ENCODE measurements around the gene ROR2. TPM values are rescaled to one million over a fixed set of nuclear protein-coding genes. Genes with fewer than 3 reads are reported as not detected.

ROR2 gene
- total RNA-seq, 1 experiment from 2014 or later, result not detected

DNA sequence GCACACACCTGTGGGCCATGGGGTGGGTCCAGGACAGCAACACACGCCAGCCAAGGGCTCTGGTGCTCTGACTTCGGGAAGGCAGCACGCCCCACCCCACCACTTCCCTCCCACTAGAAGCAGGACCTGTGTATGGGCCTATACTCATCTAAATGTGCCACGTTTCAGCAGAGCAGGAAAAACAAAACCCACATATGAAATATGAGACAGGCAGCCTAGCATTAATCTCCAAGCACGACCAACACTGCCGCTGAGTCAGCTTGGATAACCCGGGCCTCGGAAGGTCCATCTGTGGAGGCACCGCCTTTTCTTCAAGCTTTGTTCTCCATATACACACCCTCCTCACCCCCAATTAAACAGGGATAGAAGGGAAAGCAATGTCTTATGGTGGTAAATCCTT is 203.1 kb downstream of the ROR2 start:
- TF ChIP-seq, protein P1, sequence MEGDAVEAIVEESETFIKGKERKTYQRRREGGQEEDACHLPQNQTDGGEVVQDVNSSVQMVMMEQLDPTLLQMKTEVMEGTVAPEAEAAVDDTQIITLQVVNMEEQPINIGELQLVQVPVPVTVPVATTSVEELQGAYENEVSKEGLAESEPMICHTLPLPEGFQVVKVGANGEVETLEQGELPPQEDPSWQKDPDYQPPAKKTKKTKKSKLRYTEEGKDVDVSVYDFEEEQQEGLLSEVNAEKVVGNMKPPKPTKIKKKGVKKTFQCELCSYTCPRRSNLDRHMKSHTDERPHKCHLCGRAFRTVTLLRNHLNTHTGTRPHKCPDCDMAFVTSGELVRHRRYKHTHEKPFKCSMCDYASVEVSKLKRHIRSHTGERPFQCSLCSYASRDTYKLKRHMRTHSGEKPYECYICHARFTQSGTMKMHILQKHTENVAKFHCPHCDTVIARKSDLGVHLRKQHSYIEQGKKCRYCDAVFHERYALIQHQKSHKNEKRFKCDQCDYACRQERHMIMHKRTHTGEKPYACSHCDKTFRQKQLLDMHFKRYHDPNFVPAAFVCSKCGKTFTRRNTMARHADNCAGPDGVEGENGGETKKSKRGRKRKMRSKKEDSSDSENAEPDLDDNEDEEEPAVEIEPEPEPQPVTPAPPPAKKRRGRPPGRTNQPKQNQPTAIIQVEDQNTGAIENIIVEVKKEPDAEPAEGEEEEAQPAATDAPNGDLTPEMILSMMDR (IDR thresholded peaks at IDR 0.05; ENCODE audit: unreplicated experiment), result no peak
- CTCF ChIA-PET, result no interaction called here
- BruUV-seq (replicated peaks), result no TSS peak
- peaks cover 15% of the 10 kb centered on the region for H3K27me3 Mint-ChIP-seq (ENCODE audit: unreplicated experiment)
- H3K9me3 Mint-ChIP-seq (ENCODE audit: low read depth, unreplicated experiment), result no peaks in the 10 kb centered on the region
- intact Hi-C loops (cut with micrococcal nuclease; ENCODE audit: unreplicated experiment), result no loop called here
- no peak overlapping the region for H3K4me3 Mint-ChIP-seq (ENCODE audit: low read depth, unreplicated experiment)
- no peak for DNase-seq
- no peaks in the 10 kb centered on the region for H3K4me1 Mint-ChIP-seq (ENCODE audit: low read depth, unreplicated experiment)
- H3K36me3 Mint-ChIP-seq (ENCODE audit: insufficient read depth, unreplicated experiment), result no peaks in the 10 kb centered on the region
- H3K27ac Mint-ChIP-seq (ENCODE audit: unreplicated experiment), result no peak overlapping the region

DNA sequence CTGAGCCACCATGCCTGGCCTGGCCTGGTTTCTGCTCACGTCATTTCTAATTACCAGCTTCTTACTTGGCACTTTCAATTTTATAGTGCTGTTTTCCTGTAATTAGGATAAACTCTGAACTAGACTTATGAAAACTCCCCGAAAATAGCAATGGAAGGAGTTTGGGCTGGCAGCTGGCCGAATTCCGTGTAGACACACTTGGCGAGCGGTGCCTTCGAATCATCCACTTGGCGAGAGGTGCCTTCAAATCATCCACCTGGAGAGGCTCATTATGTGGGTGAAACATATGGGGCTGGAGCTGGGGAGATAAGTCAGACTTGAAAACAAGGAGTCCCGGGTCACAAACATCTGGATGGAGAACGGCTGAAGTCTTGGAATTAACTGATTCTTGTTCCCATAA is 203.7 kb downstream of the ROR2 start:
- no peaks in the 10 kb centered on the region for H3K4me1 Mint-ChIP-seq (ENCODE audit: low read depth, unreplicated experiment)
- TF ChIP-seq, protein P1 (IDR thresholded peaks at IDR 0.05; ENCODE audit: unreplicated experiment), result no peak

DNA sequence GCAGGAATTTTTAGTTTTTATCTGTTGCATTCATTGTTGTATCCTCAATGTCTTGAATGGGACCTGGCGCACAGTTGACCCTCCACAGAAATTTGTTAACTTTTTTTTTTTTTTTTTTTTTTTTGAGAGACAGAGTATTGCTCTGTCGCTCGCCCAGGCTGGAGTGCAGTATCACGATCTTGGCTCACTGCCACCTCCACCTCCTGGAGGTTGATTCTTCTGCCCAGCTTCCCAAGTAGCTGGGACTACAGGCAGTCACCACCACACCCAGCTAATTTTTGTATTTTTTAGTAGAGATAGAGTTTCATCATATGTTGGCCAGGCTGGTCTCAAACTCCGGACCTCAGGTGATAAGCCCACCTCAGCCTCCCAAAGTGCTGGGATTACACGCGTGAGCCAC is 205.9 kb downstream of the ROR2 start:
- intact Hi-C loops (cut with micrococcal nuclease; ENCODE audit: unreplicated experiment), result no loop called here
- no peaks in the 10 kb centered on the region for H3K9me3 Mint-ChIP-seq (ENCODE audit: low read depth, unreplicated experiment)
- CTCF ChIA-PET, result no interaction called here
- no peak overlapping the region for H3K27ac Mint-ChIP-seq (ENCODE audit: unreplicated experiment)
- H3K4me1 Mint-ChIP-seq (ENCODE audit: low read depth, unreplicated experiment), result no peaks in the 10 kb centered on the region
- no TSS peak for BruUV-seq (replicated peaks)
- DNase-seq, result no peak
- no peak overlapping the region for H3K4me3 Mint-ChIP-seq (ENCODE audit: low read depth, unreplicated experiment)
- TF ChIP-seq, protein P1 (IDR thresholded peaks at IDR 0.05; ENCODE audit: unreplicated experiment), result no peak
- no peaks in the 10 kb centered on the region for H3K36me3 Mint-ChIP-seq (ENCODE audit: insufficient read depth, unreplicated experiment)
- H3K27me3 Mint-ChIP-seq (ENCODE audit: unreplicated experiment), result no peaks in the 10 kb centered on the region

More for the DNA sequence above, 203.7 kb downstream of the ROR2 start:
- DNase-seq, result no peak
- BruUV-seq (replicated peaks), result no TSS peak
- Mint-ChIP-seq H3K4me3 (ENCODE audit: low read depth, unreplicated experiment) (no peak overlapping the region), H3K27ac (ENCODE audit: unreplicated experiment) (no peak overlapping the region), H3K9me3 (ENCODE audit: low read depth, unreplicated experiment) (no peaks in the 10 kb centered on the region), H3K36me3 (ENCODE audit: insufficient read depth, unreplicated experiment) (no peaks in the 10 kb centered on the region), H3K27me3 (ENCODE audit: unreplicated experiment) (peaks cover 15% of the 10 kb centered on the region)
- intact Hi-C loops (cut with micrococcal nuclease; ENCODE audit: unreplicated experiment), result no loop called here
- CTCF ChIA-PET, result no interaction called here

DNA sequence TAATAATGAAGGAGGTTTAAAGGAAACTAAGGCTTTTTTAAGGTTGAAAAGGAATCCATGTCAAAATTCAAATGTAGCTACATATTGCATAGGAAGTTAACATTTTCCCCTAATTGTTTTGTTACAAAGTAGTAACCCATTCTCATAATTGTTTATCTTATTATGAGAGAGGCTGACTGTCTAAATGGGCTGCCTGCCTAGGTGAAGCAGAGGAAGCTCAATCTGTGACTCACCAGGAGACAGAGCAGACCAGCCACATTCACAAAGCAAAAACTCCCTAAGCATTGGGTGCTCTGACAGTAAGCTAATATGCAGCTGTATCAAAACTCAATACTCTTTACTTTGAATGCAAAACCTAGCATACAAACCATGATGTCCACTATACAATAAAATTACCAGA is 208.5 kb downstream of the ROR2 start:
- DNase-seq, result no peak
- Mint-ChIP-seq H3K27ac (ENCODE audit: unreplicated experiment) (no peak overlapping the region), H3K9me3 (ENCODE audit: low read depth, unreplicated experiment) (no peaks in the 10 kb centered on the region), H3K36me3 (ENCODE audit: insufficient read depth, unreplicated experiment) (no peaks in the 10 kb centered on the region), H3K27me3 (ENCODE audit: unreplicated experiment) (peaks cover 14% of the 10 kb centered on the region), H3K4me3 (ENCODE audit: low read depth, unreplicated experiment) (no peak overlapping the region), H3K4me1 (ENCODE audit: low read depth, unreplicated experiment) (no peaks in the 10 kb centered on the region)
- BruUV-seq (replicated peaks), result no TSS peak
- CTCF ChIA-PET, result no interaction called here
- TF ChIP-seq, protein P1 (IDR thresholded peaks at IDR 0.05; ENCODE audit: unreplicated experiment), result no peak
- intact Hi-C loops (cut with micrococcal nuclease; ENCODE audit: unreplicated experiment), result no loop called here

DNA sequence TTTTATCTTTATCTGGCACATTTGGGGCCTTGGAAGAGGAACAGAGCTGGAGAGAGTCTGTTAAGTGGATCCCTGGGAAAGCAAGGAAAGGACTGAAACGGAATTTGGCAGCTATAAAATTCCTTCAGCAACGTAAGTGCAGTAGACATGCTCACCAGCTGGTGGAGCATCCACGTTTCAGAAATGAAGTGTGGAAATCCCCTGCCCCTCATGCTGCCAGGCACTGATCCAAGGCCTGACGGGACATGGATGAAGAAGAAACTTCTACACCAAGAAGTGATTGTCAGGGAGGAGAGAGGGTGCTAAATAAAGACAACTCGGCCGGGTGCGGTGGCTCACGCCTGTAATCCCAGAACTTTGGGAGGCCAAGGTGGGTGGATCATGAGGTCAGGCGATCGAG is 209.3 kb downstream of the ROR2 start:
- Mint-ChIP-seq H3K4me1 (ENCODE audit: low read depth, unreplicated experiment) (no peaks in the 10 kb centered on the region), H3K4me3 (ENCODE audit: low read depth, unreplicated experiment) (no peak overlapping the region), H3K27ac (ENCODE audit: unreplicated experiment) (no peak overlapping the region), H3K9me3 (ENCODE audit: low read depth, unreplicated experiment) (no peaks in the 10 kb centered on the region), H3K36me3 (ENCODE audit: insufficient read depth, unreplicated experiment) (no peaks in the 10 kb centered on the region), H3K27me3 (ENCODE audit: unreplicated experiment) (peaks cover 22% of the 10 kb centered on the region)
- CTCF ChIA-PET, result no interaction called here
- BruUV-seq (replicated peaks), result no TSS peak
- intact Hi-C loops (cut with micrococcal nuclease; ENCODE audit: unreplicated experiment), result no loop called here
- TF ChIP-seq, protein P1 (IDR thresholded peaks at IDR 0.05; ENCODE audit: unreplicated experiment), result no peak
- no peak for DNase-seq
